SKM-1 (cell line): ENCODE data around the gene HJV.

Source experiments
- DNase-seq: peaks from one replicate; lab custom pipeline; 2025; ENCODE audit not compliant: unreplicated experiment; lab: John Stamatoyannopoulos, UW

Gene HJV

DNA sequence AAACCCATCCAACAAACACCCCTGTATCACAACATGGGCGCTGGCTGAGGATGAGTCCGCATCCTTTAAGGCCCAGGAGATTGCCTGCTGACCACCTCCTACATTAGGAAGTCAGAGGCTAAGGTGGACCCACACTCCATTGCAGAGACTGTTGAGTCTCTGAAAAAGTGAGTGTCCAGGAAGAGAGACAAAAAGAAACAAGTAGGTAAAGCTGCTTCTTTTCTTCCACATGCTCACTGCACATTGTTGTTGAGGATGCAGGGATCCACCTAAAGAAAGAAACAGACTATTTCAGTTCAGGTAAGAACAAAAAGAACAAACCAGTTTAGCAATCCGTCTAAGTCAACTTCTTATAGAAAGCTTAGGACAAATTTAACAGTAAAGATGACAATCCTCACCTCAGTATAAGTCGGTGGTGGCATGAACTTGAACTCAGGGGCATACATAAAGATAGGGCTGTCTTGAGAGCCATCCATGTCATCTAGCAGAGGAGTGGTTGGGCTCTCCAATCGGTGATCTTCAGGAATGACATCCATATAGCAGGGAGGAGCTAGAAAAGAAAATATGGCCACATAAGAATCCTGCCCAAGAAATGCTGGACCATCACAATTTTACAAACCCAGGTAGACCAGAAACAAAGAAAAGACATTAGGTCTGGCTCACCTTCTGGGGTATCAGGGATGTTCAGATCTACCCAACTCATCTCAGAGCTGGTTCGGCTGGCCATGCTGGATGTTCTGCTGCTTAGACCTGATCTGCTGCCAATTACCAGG lies 27.7 kb downstream of the HJV start:
- DNase-seq = no peak

DNA sequence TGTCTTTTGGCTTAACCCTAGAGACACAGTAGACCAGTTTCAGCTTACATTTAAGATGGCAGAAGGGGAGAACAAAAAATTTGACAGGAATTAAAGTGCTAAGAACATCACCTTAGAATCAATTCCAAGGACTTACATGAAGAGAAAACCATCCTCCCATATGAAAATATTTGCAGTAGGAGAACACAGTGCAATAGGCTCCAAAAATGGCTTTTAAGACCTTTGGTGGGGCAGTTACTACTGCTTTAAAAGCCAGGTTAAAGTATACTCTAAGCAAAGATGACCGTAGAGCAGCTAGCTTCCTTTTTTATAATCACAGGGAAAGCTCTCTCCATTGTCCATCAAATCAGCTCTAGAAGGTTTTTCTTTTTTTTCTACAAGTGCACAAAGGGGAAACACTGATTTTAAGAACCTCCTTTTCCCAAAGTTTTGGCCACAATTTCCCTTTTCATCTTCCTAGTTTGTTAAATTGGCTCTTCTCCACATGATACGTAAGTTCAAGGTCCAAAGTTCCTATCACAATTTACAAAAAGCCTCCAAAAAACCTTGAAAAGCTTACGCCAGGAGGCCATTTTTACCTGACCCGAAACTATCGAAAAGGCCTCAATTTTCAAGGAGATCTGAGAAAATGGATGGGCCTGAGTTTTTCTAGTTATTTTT lies 28.4 kb downstream of the HJV start:
- DNase-seq = no peak

DNA sequence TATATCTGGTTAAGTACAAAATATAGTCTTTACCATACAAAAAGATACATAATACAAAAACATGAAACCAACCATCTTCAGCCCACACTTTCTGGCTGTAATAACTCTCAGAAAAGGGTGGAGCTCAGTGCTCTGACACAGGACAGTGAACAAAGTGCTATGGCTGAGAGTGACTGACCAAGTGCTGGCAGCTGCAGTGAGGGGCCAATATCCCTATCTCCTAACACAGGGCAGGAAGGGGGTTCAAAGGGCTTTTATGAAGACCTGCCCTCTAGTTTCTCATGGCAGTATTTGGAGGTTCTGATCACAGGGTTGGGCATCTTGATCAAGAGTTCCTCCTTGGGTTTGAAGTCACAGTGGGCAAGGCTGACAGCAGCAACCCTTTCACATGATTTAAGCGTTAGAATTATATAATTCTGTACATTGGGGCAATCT lies 29.0 kb downstream of the HJV start:
- no peak for DNase-seq

DNA sequence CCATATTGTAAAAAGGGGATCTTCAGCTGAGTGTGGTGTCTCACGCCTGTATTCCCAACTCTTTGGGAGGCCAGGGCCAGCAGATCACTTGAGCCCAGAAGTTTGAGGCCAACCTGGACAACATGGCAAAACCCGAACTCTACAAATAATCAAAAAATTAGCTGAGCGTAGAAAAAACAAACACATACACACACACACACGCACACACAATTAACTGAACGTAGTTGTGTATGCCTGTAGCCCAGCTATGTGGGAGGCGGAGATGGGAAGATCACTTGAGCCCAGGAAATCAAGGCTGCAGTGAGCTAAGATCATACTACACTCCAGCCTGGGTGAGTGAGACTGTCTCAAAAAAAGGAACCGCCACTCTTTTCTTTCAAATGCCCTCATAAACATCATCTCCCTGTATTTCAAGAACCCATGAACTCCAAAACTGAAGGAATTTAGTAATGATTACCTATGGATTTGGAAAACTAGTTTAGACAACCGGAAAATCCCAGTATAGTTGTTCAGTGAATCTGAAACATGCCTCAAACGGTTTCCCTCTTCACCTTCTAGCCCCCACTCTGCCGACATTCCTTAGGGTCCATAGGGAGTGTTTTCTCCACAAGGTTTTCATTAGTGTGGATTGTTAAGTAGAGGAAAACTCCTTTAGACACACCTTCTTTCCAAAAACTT lies 29.7 kb downstream of the HJV start:
- no peak for DNase-seq

DNA sequence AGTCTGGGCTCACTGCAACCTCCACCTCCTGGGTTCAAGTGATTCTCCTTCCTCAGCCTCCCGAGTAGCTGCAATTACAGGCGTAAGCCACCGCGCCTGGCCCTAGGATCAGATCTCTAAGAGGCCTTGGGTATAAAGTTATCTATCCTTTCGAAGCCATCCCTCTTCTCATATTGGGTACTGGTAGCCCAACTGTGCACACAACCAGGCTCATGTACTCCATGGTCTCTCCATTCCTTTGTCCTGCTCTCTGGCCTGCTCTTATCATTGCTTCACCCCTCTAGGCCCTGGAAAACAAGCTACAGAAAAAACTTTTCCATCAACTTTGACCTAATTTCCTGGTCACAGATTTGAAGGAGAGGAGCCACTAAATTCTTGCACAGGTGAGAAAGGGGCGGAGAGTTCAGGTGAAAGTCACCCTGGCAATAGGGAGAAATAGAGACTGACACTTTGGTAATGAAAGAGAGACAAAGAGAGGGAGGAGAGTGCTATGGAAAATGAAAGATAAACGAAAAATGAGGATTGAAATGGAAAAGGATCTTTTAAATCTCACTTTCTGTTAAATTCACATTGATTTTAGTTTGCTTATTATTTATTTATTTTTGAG lies 31.2 kb downstream of the HJV start:
- DNase-seq = no peak

DNA sequence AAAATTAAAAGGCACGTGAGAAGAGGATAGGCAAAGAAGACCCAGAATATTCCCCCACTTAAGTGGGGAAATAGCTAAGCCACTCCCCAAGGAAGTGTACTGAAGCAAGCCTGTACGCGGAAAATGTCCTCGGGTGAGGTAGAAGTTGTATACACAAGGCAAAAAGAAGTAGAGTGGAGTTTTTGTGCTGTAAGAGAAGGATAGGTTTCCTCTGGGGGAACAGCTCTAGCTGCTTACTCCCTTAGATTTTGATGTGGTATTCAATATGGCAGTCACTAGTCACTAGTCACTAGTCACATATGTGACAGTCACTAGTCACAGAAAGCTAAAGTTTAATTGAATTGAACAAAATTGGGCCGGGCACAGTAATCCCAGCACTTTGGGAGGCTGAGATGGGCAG lies 32.8 kb downstream of the HJV start:
- DNase-seq = no peak

DNA sequence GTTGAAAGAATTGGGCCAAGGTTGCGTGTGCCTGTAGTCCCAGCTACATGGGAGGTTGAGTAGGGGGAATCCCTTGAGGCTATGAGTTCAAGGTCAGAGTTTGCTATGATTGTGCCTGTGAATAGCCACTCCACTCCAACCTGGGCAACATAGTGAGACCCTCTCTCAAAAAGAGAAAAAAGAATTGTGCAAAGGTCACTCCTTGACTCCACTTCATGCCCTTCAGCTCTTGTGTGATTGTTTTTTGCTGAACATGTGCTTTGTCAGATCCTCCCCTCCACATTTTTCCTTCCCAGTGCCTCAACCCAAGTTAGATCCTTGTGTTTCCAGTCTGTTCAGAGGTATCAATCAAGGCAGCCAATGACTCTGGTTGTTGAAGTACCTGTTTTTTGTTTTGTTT lies 33.6 kb downstream of the HJV start:
- no peak for DNase-seq

DNA sequence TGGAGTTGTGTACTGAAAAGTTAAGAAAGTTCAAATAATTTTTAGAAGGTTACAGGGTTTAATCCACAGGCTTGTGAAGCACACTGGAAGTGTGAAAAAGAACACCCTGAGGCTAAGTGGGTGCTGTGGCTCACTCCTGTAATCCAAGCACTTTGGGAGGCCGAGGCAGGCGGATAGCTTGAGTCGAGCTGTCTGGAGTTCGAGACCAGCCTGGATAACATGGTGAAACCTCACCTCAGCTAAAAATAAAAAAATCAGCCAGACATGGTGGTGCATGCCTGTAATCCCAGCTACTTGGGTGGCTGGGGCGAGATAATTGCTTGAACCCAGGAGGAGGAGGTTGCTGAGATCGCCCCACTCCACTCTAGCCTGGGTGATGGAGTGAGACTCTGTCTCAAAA lies 35.0 kb downstream of the HJV start:
- no peak for DNase-seq

DNA sequence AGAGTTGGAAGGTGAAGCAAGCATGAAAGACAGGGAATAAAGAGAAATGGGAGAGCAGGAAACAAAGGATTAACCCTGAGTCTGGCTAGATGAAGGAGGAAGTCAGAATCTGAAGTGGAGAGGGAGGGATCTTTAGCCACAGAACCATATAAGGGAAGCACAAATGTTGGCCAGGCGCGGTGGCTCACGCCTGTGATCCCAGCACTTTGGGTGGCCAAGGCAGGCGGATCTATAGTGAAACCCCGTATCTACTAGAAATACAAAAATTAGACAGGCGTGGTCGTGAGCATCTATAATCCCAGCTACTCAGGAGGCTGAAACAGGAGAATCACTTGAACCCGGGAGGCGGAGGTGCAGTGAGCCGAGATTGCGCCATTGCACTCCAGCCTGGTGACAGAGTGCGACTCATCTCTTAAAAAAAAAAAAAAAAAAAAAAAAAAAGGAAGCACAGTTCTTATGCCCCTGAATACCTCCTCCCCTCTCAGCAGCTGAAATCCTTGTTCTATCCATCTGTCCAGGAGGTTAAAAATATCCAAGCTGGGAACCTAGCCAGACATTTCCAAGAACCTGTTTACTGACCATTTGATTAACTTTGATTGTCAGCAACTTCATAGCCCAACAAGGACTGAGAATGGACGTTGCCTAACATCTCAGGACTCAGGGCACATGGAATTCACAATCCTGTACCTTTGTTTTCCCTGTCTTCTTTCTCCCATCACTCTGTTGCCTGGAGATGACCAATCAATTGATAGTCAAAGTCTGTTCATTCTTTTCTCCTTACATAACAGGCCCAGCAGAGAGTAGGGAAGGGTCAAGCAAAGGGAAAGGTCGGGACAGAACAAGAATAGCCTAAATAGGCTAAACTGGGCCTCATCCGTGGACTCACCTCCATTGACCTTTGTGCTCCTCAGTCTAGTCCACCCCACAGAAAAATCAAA lies 35.8 kb downstream of the HJV start:
- peak; percentile 90 for DNase-seq

DNA sequence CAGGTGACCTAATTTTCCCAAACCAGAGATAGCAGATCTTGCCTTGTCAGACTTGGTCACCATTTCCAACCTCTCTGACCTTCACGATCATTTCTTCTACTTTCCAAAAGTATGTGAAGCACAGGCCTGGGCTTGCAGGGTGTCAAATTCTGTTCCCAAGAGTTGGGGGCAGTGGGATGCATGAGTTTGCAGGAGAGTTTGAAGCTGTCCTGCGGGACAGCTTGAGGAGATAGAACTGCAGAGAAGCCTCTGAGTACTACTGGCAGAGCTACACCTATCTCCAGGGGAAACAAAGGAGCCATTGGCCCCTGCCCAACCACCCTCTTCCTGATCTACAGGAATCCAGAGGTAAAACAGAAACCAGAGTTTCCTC lies 36.4 kb downstream of the HJV start:
- no peak for DNase-seq

DNA sequence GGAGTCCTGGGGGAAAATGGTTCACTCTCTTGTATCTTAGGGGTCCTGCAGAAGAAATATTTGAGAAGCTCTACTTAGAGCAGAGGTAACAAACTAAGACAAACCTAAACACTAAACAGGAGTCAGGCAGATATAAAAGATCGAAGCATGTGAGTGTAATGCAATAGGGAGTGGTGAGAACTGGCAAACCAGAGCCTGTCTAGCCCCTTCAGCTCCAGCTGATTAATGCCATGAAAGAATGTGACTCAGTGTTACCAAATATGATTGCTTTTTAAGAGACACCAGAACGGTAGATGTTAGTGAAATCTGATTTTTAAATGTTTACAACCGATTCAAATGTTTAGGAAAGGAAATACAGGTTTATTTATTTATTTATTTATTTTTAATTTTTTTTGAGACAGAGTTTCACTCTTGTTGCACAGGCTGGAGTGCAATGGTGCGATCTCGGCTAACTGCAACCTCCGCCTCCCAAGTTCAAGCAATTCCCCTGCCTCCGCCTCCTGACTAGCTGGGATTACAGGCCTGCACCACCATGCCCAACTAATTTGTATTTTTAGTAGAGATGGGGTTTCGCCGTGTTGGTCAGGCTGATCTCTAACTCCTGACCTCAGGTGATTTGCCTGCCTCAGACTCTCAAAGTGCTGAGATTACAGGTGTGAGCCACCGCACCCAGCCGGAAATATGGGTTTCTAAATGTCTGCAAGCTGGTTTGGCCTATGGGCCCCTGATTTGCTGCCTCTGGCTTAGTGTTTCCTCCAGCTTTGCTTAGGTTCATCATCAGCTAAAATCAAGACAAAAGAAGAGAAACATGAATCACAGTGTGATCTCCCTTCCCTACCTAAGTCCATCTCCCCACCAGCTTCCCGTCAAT lies 37.3 kb downstream of the HJV start:
- no peak for DNase-seq

DNA sequence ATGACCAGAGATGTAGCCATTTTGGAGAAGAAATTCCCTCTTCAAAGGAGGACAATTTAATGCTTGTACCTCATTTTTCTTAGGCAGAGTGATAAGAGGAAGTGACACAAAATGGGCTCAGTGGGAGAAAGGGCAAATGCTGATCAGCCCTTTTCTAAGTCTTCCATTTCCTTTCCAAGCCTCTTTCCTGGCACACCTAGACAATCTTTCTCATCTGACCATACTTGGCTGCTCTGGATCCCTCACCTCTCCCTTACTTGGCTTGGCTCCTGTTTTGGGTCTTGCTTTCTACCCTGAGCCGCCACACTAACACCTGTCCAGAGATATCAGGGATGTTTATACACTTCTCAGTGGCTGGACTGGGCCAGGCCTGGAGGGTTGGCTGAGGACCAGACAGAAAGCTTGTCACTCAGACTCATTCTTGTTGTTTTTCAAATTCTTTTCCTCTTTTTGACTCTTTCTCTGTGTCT lies 38.3 kb downstream of the HJV start:
- no peak for DNase-seq

DNA sequence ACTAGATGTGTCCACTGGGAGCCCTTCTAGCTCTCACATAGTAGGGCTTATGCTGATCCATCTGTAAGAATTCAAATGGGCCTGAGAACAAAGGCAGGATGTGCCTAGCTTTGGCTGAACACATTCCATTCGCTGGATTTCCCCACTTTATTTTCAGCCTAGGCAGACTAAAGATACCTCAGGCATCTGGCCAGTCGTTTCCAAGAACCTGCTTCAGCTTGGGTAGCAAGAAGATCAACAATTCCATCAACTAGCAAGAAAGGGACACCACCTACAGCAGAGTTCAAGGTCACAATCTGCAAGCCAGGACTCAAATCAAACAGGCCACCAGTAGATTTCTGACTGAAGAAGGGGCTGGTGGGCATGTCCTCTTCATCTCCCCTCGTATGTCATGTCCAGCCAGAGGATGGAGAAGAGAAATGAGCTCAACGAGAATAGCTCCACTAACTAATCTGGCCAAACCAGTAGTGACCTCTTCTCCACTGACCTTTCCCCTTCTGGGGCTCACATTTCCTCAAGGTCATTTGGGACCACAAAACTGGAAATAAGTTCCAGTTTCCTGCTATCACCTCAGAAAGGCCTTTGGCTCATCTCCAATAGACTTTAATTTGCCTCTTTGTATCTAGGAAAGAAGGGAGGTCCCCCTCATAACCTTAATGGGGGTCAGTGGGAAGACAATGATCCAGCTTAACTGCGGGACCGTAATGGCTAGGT lies 39.4 kb downstream of the HJV start:
- no peak for DNase-seq

DNA sequence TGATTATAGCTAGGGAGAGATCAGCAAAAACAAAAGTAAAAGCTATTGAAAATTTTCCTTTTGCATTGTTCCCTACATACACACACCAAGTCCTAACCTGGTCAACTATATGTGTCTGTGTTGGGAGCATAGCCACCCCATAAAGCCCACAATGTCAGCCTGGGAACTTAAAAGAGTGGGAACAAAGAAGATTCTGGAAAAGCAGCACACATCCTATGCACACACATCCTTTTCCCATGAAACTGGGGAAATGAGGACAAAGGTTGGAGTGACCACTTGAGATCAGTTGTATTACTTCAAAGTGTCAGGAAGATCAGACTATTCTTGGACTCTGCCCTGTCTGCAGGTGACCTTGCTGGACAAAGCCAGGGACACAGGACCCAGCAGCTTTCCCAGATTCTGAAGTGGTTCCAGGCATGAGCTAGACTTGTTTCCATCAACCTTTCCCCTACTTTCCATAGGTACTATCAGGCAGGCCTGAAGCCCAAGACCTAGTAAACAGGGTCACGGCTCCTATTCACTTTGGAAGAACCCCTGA lies 41.0 kb downstream of the HJV start:
- DNase-seq = no peak

DNA sequence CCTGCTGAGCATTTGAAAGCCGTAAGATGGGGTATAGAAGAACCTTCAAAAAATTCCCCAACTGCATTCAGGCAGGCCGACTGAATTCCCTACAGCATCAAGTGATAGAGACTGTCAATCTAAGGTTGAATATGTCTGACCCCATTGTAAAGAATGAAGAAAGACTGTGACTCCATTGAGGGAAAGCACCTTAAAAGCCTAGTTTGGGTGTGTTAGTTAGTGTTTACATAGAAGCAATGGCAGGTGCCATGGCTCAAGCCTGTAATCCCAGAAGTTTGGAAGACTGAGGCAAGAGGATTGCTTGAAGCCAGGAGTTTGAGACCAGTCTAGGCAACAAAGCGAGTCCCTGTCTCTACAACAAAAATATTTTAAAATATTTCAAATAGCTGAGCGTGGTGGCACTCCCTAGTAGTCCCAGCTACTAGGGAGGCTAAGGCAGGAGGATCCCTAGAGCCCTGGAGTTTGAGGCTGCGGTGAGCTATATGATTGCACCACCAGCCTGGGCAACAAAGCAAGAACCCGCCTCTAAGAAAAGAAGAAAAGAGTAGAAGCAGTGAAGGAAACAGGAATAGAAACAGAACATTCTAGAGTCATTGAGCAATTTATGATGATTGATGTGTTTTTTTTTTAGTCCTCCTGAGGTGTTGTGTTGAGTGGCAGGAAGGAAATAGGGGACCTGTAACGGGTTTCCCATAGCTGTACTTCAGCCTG lies 41.6 kb downstream of the HJV start:
- DNase-seq = peak; percentile 79

DNA sequence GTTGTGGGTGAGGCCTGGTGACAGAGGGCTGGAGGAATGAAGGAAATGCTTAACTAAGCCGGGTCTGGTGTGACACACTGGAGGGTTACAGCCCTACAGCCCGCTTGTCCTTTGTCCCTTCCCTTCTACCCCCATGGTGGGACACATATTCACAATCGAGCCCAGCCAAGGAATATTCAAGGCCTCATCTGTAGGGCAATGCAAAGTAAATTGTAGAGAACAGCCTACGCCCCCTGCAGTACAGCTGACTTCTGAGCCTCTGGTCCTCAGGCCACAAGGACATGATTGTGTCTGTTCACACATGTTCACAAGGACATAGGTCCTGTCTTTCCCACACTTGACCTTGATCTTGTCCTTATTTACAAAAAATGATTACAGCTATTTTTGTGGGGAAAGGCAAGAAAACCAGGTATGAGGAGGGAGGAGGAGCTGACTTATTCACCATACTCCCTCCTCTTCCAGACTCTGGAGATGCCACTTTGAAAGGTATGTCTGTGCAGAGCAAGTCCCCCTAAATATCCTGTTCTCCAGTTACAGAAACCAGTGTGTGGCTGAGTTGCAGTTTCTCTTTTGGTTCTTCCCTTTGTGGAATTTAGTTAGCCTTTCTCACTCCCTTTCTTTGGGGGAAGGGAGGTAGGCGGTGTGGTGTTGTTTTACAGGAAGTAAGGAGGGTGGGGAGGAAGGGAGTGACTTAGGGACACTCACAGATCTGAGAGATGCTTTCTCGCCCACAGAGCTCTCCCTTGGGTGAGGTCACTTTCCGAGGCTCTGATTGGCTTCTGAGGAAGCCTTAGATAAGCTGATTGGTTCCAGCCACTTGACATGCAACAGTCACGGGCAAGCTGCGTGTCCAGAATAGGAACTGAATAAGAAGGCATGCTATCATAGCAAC lies 42.4 kb downstream of the HJV start:
- peak; percentile 100 for DNase-seq

DNA sequence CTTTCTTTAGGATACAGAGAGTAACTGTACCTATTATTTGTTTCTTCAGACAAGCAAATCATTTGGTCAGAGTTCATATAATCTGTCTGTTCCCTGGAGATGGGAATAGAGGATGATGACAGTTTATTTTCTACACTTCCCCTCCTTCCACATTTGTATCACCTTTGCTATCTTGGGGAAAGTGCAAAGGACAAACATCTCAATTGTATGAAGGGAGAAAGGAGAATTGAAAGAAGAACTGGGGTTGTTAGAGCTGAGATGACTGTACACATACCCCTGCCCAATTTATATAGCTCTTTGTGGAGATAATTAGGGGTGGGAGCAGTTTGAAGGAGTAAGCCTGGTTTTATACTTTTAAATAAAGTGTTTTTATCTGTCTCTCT lies 43.1 kb downstream of the HJV start:
- DNase-seq = no peak
